Sigmoid colon (tissue), 3 donors: ENCODE results near the gene TEN1.

Source experiments
- CTCF ChIP-seq, 4 experiments: fragments of 450-650 bp in 3 of 4; fragments of 200-600 bp in 1 of 4; IDR thresholded peaks; one replicate each; pipeline ENCODE4 v1.5.1; 2016 to 2019; ENCODE audit warnings: antibody characterized with exemption in 4 of 4, mild to moderate bottlenecking in 3 of 4, moderate library complexity in 2 of 4
- POLR2A ChIP-seq, 2 donors: fragments of 450-650 bp; IDR thresholded peaks; one replicate each; pipeline ENCODE4 v1.6.1; 2016; ENCODE audit warnings: antibody characterized with exemption in 2 of 2, mild to moderate bottlenecking in 2 of 2, moderate library complexity in 2 of 2

DNA sequence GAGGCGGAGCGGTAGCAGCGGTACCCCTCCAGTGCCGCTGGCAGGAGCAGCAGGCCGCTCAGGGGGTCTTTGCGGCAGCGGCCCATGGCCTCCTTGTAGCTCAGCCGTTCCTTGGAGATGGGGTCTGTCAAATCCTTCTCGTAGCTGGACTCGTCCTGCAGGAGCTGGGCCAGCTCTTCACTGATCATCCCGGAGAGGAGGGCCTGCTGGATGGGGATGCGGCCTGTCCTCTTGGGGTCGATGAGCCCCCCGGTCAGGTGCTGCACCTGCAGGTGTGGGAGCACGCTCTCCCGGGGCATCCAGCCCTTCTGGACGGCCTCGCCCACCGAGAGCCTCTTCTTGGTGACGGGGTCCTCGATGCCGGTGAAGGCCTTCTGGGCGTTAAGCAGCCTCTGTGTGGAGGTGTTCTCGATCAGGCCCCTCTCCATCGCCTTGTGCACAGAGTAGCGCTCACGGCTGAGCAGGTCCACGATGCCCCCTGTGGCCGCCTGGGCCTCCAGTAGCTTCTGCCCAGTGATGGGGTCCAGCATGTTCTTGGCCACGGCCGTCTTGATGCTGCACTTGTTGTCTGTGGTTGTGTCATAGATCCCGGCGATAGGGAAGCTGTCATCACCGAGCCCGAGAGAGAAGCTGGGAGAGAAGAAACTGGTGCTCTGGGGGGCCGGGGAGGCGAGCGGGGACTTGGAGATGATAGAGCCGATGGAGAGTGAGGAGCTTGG lies 28.2 kb downstream of the TEN1 start:
- no peak for TF ChIP-seq POLR2A (IDR thresholded peaks at IDR 0.05)
- no peak for TF ChIP-seq CTCF (IDR thresholded peaks at IDR 0.05)
